HEK293 (cell line): ENCODE results near the gene TSACC.
A peak's percentile ranks its signal among the peaks of the same experiment; 100 is the strongest.

Source experiments
- CTCF ChIA-PET: fragments of 350-600 bp; formaldehyde crosslinking; extraction: SDS; loops from one replicate; lab custom pipeline; 2021; ENCODE audit warnings: antibody characterized with exemption; lab: Yijun Ruan, JAX
- POLR2A ChIA-PET: fragments of 300-600 bp; formaldehyde crosslinking; extraction: SDS; loops from one replicate; lab custom pipeline; 2020; ENCODE audit warnings: antibody characterized with exemption, inconsistent platforms; lab: Yijun Ruan, JAX
- H3K27ac ChIP-seq: fragments of 200-500 bp; sonication (Bioruptor generic); 2 replicates; pipeline ENCODE4 v1.5.1; 2014; ENCODE audit warnings: low read depth, low read length, control low read depth, inconsistent platforms; ENCODE audit errors: extremely low read depth
- H3K36me3 ChIP-seq, 2 experiments: fragments of 200-500 bp in 1 of 2; sonication (Bioruptor generic) in 1 of 2; 1 replicate in 1 of 2; 2 replicates in 1 of 2; pipeline ENCODE4 v1.5.1; 2014 to 2017; ENCODE audit warnings: inconsistent platforms in 2 of 2, low read length in 2 of 2; ENCODE audit not compliant: control insufficient read depth in 2 of 2, insufficient read depth in 1 of 2
- H3K4me1 ChIP-seq: fragments of 200-500 bp; sonication (Bioruptor generic); 2 replicates; pipeline ENCODE4 v1.5.1; 2014; ENCODE audit warnings: mild to moderate bottlenecking, low read length, inconsistent platforms; ENCODE audit not compliant: control insufficient read depth, insufficient read depth
- H3K4me3 ChIP-seq: 2 replicates; pipeline ENCODE4 v1.5.1; 2011; ENCODE audit warnings: low read depth, mild to moderate bottlenecking, control low read depth, low read length, moderate library complexity
- H3K9me3 ChIP-seq: fragments of 200-500 bp; sonication (Bioruptor generic); 2 replicates; pipeline ENCODE4 v1.5.1; 2014; ENCODE audit warnings: low read depth, low read length, inconsistent platforms; ENCODE audit not compliant: control insufficient read depth, insufficient read depth
- EGR2 ChIP-seq: fragments of 450-650 bp; formaldehyde crosslinking; IDR thresholded peaks from 2 replicates; pipeline ENCODE4 v1.5.1; 2016; ENCODE audit warnings: low read depth, missing biosample characterization, missing genetic modification characterization
- KLF16 ChIP-seq: fragments of 450-650 bp; formaldehyde crosslinking; IDR thresholded peaks from 2 replicates; pipeline ENCODE4 v1.5.1; 2017; ENCODE audit warnings: missing biosample characterization, missing genetic modification characterization
- KLF7 ChIP-seq: fragments of 450-650 bp; formaldehyde crosslinking; IDR thresholded peaks from 2 replicates; pipeline ENCODE4 v1.5.1; 2016; ENCODE audit warnings: missing biosample characterization, missing genetic modification characterization, borderline replicate concordance
- KLF8 ChIP-seq: fragments of 450-650 bp; formaldehyde crosslinking; IDR thresholded peaks from 2 replicates; pipeline ENCODE4 v1.5.1; 2016; ENCODE audit warnings: missing biosample characterization, missing genetic modification characterization
- KLF9 ChIP-seq: fragments of 450-650 bp; formaldehyde crosslinking; IDR thresholded peaks from 2 replicates; pipeline ENCODE4 v1.5.1; 2016; ENCODE audit warnings: missing biosample characterization, missing genetic modification characterization, low read depth
- MZF1 ChIP-seq: fragments of 450-650 bp; formaldehyde crosslinking; IDR thresholded peaks from 2 replicates; pipeline ENCODE4 v1.5.1; 2017; ENCODE audit warnings: missing biosample characterization, missing genetic modification characterization, borderline replicate concordance
- OVOL3 ChIP-seq: fragments of 450-650 bp; formaldehyde crosslinking; IDR thresholded peaks from 2 replicates; pipeline ENCODE4 v1.5.1; 2016; ENCODE audit warnings: missing biosample characterization, missing genetic modification characterization
- SP7 ChIP-seq: fragments of 450-650 bp; formaldehyde crosslinking; IDR thresholded peaks from 2 replicates; pipeline ENCODE4 v1.5.1; 2016; ENCODE audit warnings: missing biosample characterization, missing genetic modification characterization
- WT1 ChIP-seq: fragments of 450-650 bp; formaldehyde crosslinking; IDR thresholded peaks from 2 replicates; pipeline ENCODE4 v1.5.1; 2016; ENCODE audit warnings: missing biosample characterization, missing genetic modification characterization
- YY2 ChIP-seq: fragments of 450-650 bp; formaldehyde crosslinking; IDR thresholded peaks from 2 replicates; pipeline ENCODE4 v1.5.1; 2016; ENCODE audit warnings: missing biosample characterization, missing genetic modification characterization
- ZBTB17 ChIP-seq: fragments of 450-650 bp; formaldehyde crosslinking; IDR thresholded peaks from 2 replicates; pipeline ENCODE4 v1.5.1; 2016; ENCODE audit warnings: missing biosample characterization, missing genetic modification characterization
- ZBTB21 ChIP-seq: fragments of 450-650 bp; formaldehyde crosslinking; IDR thresholded peaks from 2 replicates; pipeline ENCODE4 v1.5.1; 2017; ENCODE audit warnings: missing biosample characterization, missing genetic modification characterization
- ZBTB8A ChIP-seq: fragments of 450-650 bp; formaldehyde crosslinking; IDR thresholded peaks from 2 replicates; pipeline ENCODE4 v1.5.1; 2016; ENCODE audit warnings: missing biosample characterization, missing genetic modification characterization
- ZNF155 ChIP-seq: fragments of 450-650 bp; formaldehyde crosslinking; IDR thresholded peaks from 2 replicates; pipeline ENCODE4 v1.5.1; 2016; ENCODE audit warnings: missing biosample characterization, missing genetic modification characterization
- ZNF2 ChIP-seq: fragments of 450-650 bp; formaldehyde crosslinking; IDR thresholded peaks from 2 replicates; pipeline ENCODE4 v1.5.1; 2016; ENCODE audit warnings: missing biosample characterization, missing genetic modification characterization
- ZNF24 ChIP-seq: fragments of 450-650 bp; formaldehyde crosslinking; IDR thresholded peaks from 2 replicates; pipeline ENCODE4 v1.5.1; 2016; ENCODE audit warnings: missing biosample characterization, missing genetic modification characterization
- ZNF501 ChIP-seq: fragments of 450-650 bp; formaldehyde crosslinking; IDR thresholded peaks from 2 replicates; pipeline ENCODE4 v1.5.1; 2016; ENCODE audit warnings: missing biosample characterization, missing genetic modification characterization
- ZNF529 ChIP-seq: fragments of 450-650 bp; formaldehyde crosslinking; IDR thresholded peaks from 2 replicates; pipeline ENCODE4 v1.5.1; 2017; ENCODE audit warnings: missing genetic modification characterization, missing biosample characterization; ENCODE audit not compliant: insufficient replicate concordance
- ZNF623 ChIP-seq: fragments of 450-650 bp; formaldehyde crosslinking; IDR thresholded peaks from 2 replicates; pipeline ENCODE4 v1.5.1; 2016; ENCODE audit warnings: missing biosample characterization, missing genetic modification characterization
- ZNF654 ChIP-seq: fragments of 450-650 bp; formaldehyde crosslinking; IDR thresholded peaks from 2 replicates; pipeline ENCODE4 v1.5.1; 2016; ENCODE audit warnings: low read depth, missing biosample characterization, missing genetic modification characterization
- ZNF658 ChIP-seq: fragments of 450-650 bp; formaldehyde crosslinking; IDR thresholded peaks from 2 replicates; pipeline ENCODE4; 2016; ENCODE audit warnings: missing biosample characterization, missing genetic modification characterization
- ZNF792 ChIP-seq: fragments of 450-650 bp; formaldehyde crosslinking; IDR thresholded peaks from 2 replicates; pipeline ENCODE4 v1.5.1; 2016; ENCODE audit warnings: missing biosample characterization, missing genetic modification characterization
- ZSCAN30 ChIP-seq: fragments of 450-650 bp; IDR thresholded peaks from 2 replicates; pipeline ENCODE4 v1.5.1; 2018; ENCODE audit warnings: missing biosample characterization, mild to moderate bottlenecking, missing genetic modification characterization, moderate library complexity
- TF ChIP-seq, protein P1 (sequence below): fragments of 450-650 bp; formaldehyde crosslinking; IDR thresholded peaks from 2 replicates; pipeline ENCODE4 v1.5.1; 2016; ENCODE audit warnings: missing biosample characterization, missing genetic modification characterization
- TF ChIP-seq, protein P2 (sequence below): fragments of 450-650 bp; formaldehyde crosslinking; IDR thresholded peaks from 2 replicates; pipeline ENCODE4 v1.5.1; 2017; ENCODE audit warnings: missing biosample characterization, missing genetic modification characterization
- TF ChIP-seq, protein P3 (sequence below): fragments of 450-650 bp; formaldehyde crosslinking; IDR thresholded peaks from 2 replicates; pipeline ENCODE4 v1.5.0; 2017; ENCODE audit warnings: missing biosample characterization, missing genetic modification characterization, borderline replicate concordance
- TF ChIP-seq, protein P4 (sequence below): fragments of 450-650 bp; formaldehyde crosslinking; IDR thresholded peaks from 2 replicates; pipeline ENCODE4 v1.5.1; 2016; ENCODE audit warnings: missing biosample characterization, missing genetic modification characterization
- TF ChIP-seq, protein P5 (sequence below): fragments of 450-650 bp; formaldehyde crosslinking; conservative IDR thresholded peaks from 2 replicates; pipeline ENCODE4 v1.5.1; 2016; ENCODE audit warnings: low read depth, missing biosample characterization, missing genetic modification characterization

TSACC gene

DNA sequence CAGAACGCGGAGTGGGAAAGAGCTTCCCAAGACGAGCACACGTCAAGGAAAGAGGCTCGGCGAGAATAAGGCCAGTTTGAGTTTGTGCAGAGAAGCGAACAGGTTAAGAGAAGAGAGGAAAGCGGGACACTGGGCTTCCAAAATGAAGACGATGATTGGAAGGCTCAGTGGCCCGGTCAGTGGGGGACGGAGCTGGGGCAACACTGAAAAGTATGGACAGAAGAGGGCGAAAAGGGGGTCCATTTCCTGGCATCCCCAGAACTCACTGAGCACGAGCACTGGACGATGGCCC lies 492 bp upstream of the TSACC start:
- Histone ChIP-seq H3K27ac (peak overlapping the region; percentile 65), H3K9me3 (no peaks in the 10 kb centered on the region), H3K4me3 (peak overlapping the region; percentile 71), H3K36me3 (peaks cover 27 to 39% of the 10 kb centered on the region in 2 experiments), H3K4me1 (peaks cover 5% of the 10 kb centered on the region; the same call in 1 of the 2 replicates)
- ChIA-PET CTCF (interaction anchor here (0.7 to 2.1 kb wide), 5 partner anchors 19 to 403 kb away, joined by 3 to 14 read pairs (median 4); no protein-coding TSS in a partner anchor), POLR2A (interaction anchor here (0.8 to 1.4 kb wide), 9 partner anchors 9 to 84 kb away, joined by 3 to 9 read pairs (median 3); partner anchors contain the start of genes SMG5 and TMEM79)
- TF ChIP-seq KLF9 (tag by site-specific recombination): peak; percentile 23; the same call in 1 of the 2 replicates
- TF ChIP-seq, protein P1, sequence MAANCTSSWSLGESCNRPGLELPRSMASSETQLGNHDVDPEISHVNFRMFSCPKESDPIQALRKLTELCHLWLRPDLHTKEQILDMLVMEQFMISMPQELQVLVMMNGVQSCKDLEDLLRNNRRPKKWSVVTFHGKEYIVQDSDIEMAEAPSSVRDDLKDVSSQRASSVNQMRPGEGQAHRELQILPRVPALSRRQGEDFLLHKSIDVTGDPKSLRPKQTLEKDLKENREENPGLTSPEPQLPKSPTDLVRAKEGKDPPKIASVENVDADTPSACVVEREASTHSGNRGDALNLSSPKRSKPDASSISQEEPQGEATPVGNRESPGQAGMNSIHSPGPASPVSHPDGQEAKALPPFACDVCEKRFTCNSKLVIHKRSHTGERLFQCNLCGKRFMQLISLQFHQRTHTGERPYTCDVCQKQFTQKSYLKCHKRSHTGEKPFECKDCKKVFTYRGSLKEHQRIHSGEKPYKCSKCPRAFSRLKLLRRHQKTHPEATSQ (tag by site-specific recombination): no peak
- TF ChIP-seq KLF8 (tag by site-specific recombination): peak; percentile 33; the same call in 1 of the 2 replicates
- TF ChIP-seq, protein P2, sequence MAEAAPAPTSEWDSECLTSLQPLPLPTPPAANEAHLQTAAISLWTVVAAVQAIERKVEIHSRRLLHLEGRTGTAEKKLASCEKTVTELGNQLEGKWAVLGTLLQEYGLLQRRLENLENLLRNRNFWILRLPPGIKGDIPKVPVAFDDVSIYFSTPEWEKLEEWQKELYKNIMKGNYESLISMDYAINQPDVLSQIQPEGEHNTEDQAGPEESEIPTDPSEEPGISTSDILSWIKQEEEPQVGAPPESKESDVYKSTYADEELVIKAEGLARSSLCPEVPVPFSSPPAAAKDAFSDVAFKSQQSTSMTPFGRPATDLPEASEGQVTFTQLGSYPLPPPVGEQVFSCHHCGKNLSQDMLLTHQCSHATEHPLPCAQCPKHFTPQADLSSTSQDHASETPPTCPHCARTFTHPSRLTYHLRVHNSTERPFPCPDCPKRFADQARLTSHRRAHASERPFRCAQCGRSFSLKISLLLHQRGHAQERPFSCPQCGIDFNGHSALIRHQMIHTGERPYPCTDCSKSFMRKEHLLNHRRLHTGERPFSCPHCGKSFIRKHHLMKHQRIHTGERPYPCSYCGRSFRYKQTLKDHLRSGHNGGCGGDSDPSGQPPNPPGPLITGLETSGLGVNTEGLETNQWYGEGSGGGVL (tag by site-specific recombination): 0 out of 2 replicates have a peak, but pooled peaks have one; percentile 18
- peak; percentile 62; the same call in 1 of the 2 replicates for TF ChIP-seq KLF7
- peak; percentile 63; the same call in 1 of the 2 replicates for TF ChIP-seq EGR2
- 0 out of 2 replicates have a peak, but pooled peaks have one; percentile 3 for TF ChIP-seq ZNF654 (tag by site-specific recombination)
- peak; percentile 48; the same call in 1 of the 2 replicates for TF ChIP-seq ZNF2 (tag by site-specific recombination)
- TF ChIP-seq ZNF658 (tag by site-specific recombination): no peak
- peak; percentile 72 for TF ChIP-seq ZNF501
- TF ChIP-seq OVOL3: no peak
- 0 out of 2 replicates have a peak, but pooled peaks have one; percentile 2 for TF ChIP-seq ZBTB17 (tag by site-specific recombination)
- 0 out of 2 replicates have a peak, but pooled peaks have one; percentile 25 for TF ChIP-seq ZNF792
- TF ChIP-seq SP7: no peak
- TF ChIP-seq, protein P3, sequence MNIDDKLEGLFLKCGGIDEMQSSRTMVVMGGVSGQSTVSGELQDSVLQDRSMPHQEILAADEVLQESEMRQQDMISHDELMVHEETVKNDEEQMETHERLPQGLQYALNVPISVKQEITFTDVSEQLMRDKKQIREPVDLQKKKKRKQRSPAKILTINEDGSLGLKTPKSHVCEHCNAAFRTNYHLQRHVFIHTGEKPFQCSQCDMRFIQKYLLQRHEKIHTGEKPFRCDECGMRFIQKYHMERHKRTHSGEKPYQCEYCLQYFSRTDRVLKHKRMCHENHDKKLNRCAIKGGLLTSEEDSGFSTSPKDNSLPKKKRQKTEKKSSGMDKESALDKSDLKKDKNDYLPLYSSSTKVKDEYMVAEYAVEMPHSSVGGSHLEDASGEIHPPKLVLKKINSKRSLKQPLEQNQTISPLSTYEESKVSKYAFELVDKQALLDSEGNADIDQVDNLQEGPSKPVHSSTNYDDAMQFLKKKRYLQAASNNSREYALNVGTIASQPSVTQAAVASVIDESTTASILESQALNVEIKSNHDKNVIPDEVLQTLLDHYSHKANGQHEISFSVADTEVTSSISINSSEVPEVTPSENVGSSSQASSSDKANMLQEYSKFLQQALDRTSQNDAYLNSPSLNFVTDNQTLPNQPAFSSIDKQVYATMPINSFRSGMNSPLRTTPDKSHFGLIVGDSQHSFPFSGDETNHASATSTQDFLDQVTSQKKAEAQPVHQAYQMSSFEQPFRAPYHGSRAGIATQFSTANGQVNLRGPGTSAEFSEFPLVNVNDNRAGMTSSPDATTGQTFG (tag by site-specific recombination): no peak
- TF ChIP-seq KLF16 (tag by site-specific recombination): 0 out of 2 replicates have a peak, but pooled peaks have one; percentile 18
- TF ChIP-seq ZNF623 (tag by site-specific recombination): no peak; the same call in 1 of the 2 replicates
- TF ChIP-seq ZNF529 (tag by site-specific recombination): no peak
- peak; percentile 34; the same call in 1 of the 2 replicates for TF ChIP-seq ZSCAN30 (tag by site-specific recombination)
- TF ChIP-seq, protein P4, sequence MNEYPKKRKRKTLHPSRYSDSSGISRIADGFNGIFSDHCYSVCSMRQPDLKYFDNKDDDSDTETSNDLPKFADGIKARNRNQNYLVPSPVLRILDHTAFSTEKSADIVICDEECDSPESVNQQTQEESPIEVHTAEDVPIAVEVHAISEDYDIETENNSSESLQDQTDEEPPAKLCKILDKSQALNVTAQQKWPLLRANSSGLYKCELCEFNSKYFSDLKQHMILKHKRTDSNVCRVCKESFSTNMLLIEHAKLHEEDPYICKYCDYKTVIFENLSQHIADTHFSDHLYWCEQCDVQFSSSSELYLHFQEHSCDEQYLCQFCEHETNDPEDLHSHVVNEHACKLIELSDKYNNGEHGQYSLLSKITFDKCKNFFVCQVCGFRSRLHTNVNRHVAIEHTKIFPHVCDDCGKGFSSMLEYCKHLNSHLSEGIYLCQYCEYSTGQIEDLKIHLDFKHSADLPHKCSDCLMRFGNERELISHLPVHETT (tag by site-specific recombination): 0 out of 2 replicates have a peak, but pooled peaks have one; percentile 36
- no peak for TF ChIP-seq ZNF155
- TF ChIP-seq, protein P5, sequence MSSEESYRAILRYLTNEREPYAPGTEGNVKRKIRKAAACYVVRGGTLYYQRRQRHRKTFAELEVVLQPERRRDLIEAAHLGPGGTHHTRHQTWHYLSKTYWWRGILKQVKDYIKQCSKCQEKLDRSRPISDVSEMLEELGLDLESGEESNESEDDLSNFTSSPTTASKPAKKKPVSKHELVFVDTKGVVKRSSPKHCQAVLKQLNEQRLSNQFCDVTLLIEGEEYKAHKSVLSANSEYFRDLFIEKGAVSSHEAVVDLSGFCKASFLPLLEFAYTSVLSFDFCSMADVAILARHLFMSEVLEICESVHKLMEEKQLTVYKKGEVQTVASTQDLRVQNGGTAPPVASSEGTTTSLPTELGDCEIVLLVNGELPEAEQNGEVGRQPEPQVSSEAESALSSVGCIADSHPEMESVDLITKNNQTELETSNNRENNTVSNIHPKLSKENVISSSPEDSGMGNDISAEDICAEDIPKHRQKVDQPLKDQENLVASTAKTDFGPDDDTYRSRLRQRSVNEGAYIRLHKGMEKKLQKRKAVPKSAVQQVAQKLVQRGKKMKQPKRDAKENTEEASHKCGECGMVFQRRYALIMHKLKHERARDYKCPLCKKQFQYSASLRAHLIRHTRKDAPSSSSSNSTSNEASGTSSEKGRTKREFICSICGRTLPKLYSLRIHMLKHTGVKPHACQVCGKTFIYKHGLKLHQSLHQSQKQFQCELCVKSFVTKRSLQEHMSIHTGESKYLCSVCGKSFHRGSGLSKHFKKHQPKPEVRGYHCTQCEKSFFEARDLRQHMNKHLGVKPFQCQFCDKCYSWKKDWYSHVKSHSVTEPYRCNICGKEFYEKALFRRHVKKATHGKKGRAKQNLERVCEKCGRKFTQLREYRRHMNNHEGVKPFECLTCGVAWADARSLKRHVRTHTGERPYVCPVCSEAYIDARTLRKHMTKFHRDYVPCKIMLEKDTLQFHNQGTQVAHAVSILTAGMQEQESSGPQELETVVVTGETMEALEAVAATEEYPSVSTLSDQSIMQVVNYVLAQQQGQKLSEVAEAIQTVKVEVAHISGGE (tag by site-specific recombination): peak; percentile 51
- TF ChIP-seq ZBTB21 (tag by site-specific recombination): peak; percentile 49; the same call in 1 of the 2 replicates
- TF ChIP-seq YY2: 0 out of 2 replicates have a peak, but pooled peaks have one; percentile 18
- TF ChIP-seq WT1: peak; percentile 7; the same call in 1 of the 2 replicates
- peak; percentile 27; the same call in 1 of the 2 replicates for TF ChIP-seq MZF1 (tag by site-specific recombination)
- peak; percentile 69; the same call in 1 of the 2 replicates for TF ChIP-seq ZNF24
- TF ChIP-seq ZBTB8A (tag by site-specific recombination): peak; percentile 41
